Measurements from ENCODE around the gene CD58.

- TF ChIP-seq EZH2phosphoT487 (conservative IDR thresholded peaks at IDR 0.05; ENCODE audit: low read length) (no peak), CTCF (IDR thresholded peaks at IDR 0.05; ENCODE audit: insufficient read depth, low read length, poor library complexity, severe bottlenecking) (no peak)
These were observed 84.4 kb downstream of the CD58 start for GRCh38 chr1:116486424-116486823.
